NCI-H1694 treated with DMSO at 0.1 percent for 48 hours (cell line): ENCODE results near the gene AK1.
"Not testable (repeated sequence)": the region's sequence is repeated elsewhere in the genome, so short reads cannot be mapped to it uniquely, and the experiment has no call there.

Source experiments
- DNase-seq: peaks from one replicate; lab custom pipeline; 2025; lab: John Stamatoyannopoulos, UW

AK1 gene

DNA sequence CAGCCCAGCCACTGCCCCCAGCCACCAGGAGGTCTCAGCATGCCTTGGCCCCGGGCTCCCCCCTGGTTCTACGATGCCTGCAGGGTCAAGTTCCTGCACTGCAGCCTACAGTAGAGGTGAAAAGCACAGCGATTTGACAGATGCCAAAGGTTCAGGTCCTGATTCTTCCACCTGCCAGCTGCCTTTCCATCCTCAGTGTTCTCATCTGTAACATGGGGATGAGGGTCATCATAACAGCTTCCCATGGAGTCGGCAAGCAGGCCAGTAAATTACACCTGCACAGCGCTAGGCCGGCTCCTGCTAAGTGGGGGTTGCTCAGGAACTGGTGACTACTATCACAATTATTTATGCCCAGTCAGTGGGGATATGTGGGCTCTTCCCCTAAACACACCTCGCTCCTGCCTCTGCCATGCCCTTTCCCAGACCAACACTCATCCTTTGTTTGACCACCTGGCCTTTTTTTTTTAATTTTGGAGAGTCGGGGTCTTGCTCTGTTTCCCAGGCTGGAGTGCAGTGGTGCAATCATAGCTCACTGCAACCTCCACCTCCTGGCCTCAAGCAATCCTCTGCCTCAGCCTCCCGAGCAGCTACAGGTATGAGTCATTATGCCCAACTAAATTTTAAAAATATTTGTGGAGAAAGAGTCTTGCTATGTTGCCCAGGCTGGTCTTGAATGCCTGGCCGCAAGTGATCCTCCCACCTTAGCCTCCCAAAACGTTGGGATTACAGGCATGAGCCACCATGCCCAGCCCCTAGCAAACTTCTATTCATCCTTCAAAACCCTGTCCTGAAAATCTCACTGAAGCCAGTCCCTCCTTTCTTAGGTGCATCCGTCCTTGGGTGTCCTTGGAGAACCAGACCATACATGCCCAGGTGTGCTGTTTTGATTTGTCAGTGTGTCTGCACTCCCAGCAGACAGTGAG, 29.4 kb downstream of the AK1 start:
- DNase-seq, result no peak

- no peak for DNase-seq
Measured at GRCh38 chr9:127847178-127847510, 30.3 kb downstream of the AK1 start.

DNA sequence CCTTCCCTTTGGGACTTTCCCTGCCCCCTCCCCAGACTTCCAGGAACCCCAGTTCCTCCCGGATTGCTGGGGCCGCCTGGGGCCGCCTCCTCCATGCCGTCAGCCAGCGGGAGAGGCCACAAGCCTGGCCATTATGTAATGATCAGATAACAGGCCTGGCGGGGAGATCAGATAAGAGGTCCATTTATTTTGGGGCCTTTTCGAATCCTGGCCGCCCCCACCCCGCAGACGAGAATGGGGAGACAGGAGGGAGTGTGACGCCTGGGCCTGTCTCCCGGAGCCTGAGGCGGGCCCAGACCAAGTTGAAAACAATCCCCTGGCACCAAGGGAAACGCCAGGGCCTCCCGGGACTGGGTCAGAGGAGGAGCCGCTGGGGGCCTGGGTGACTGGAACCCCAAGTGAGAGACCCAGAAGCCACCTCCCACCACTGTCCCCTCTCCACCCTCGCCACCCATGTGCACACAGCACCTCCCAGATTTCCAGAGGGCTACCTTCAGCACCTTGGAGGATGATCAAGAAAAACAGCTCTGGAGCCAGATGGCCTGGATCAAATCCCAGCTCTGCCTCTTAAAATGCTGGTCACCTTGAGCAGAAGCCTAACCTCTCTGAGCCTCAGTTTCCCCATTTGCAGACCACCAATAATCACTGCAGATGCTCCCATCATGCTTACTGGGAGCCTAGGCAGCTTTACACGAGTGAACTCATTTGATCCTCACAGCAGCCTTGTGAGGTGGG, 30.9 kb downstream of the AK1 start:
- DNase-seq, result no peak

- DNase-seq, result not testable (repeated sequence)
Measured at GRCh38 chr9:127845619-127846018, 31.9 kb downstream of the AK1 start.

GRCh38 chr9:127844821-127845359, 32.6 kb downstream of the AK1 start:
- no peak for DNase-seq

DNA sequence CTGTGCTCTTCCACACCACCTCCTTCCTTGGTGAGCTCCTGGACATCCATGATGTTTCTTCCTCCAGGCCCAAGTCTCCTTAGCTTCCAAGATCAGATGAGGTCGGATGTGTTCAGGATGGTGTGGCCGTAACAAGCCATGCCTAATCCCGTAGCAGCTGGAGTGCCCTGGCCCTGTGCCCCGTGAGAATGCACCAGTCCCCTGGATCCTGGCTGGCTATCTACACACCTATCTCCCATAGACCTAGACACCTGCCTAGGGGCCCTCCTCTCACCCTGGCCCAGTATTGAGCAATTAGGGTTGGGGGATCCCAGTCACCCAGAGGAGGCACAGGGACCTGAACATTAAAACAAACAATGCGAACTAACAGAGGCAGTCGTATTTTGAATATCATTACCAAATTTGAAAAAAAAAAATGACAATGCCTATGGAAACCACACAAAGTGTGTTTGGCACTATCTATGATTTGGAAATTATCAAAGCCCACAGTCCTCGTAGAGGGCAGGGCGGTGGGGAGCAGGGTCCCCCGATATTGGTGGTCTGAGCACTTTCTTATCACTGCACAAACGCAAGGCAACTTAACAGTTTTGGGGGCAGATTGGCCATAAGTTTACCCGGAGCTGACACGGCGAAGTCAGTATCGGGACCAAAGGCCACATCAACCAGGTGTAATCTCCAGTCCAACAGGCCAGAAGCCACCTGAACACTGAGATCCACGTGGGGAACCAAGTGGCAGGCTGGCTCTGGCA, 36.2 kb downstream of the AK1 start:
- no peak for DNase-seq

DNA sequence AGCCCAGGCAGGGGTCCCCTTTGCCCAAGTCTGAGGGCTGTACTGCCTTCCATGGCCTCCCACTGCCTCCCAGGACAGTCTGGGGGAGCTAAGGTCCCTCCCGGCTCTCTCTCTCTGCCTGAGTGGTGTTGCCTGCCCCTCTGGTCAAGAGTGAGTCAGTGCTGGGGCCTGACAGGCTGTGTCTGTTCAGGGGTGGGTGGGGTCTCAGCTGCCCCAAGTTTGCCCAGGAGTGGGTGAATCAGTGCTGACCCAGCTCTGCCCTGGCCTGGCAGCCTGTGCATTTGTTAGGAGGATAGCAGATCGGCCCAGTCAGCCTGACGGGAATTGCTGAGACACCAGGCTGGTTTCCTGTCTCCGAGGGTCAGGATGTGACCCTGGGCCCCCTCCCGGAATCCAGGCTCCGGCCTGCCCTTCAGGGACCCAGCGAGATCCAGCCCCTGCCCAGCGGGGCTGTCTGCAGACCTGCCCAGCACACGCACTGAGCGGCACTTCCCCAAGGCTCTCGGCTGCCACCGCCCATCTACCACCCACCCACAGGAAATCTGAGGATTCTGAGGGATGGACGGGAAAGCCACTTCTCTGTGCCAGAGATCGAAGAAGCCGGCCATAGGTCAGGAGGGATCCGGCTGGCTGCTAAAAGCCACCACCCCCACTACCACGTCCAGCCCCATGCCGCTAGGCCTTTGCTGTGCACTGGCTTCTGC, 38.9 kb downstream of the AK1 start:
- no peak for DNase-seq

- no peak for DNase-seq
Measured at GRCh38 chr9:127837346-127837745, 40.1 kb downstream of the AK1 start.

DNA sequence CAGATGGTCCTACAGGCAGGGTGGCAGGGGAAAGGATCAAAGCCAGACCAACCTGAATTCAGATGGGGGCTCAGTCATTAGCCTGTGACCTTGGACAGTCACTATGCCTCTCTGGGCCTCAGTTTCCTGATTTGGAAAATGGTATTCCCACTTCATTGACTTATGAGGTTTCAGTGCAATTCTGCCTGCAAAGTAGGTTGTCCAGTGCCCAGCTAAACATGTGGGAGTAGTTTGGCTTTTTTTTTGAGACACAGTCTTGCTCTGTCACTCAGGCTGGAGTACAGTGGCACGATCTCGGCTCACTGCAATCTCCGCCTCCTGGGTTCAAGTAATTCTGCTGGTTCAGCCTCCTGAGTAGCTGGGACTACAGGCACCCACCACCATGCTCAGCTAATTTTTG, 40.9 kb downstream of the AK1 start:
- DNase-seq, result not testable (repeated sequence)

DNA sequence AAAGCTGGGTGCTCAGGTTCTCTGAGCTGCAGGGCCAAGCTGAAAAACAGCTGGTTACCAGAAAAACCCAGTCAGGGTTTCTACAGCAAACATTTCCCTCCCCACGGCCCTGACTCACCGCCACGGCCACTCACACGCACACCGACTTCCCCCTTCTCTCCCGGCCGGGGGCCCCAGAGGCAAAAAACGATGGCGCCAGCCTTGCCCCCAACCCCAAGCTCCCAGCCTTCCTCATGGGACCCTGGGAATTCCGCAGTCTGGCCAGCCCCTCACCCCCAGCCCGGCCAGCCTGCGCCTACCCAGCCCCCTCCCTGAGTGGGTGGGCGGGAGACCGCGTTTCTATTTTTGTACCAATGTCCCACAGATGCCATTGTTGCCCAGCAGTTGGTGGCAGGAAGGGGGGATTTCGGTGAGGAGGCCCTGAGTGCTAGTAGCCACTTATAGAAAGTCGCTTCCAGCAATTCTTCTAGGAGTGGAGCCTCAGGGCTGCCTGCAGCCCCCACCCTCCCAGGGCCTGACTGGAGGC, 41.4 kb downstream of the AK1 start:
- no peak for DNase-seq

DNA sequence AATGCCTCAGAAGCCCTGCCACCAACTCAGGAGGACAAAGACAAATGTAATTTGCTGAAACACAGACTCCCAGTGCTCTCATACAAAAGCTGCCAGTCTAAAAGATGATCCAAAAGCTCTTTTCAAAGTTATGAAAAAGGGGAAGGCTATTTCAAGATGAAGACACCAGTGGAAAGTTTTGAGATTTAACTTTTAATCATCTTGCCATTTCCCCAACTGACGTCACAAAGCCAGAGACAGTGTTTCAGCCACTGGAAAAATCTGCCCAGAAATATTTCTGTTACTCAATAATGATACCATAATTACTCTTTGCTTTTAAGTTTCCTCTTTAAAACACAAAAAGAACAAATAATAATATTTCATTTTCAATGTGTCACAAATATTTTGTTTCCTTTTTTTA, 43.9 kb downstream of the AK1 start:
- no peak for DNase-seq

DNA sequence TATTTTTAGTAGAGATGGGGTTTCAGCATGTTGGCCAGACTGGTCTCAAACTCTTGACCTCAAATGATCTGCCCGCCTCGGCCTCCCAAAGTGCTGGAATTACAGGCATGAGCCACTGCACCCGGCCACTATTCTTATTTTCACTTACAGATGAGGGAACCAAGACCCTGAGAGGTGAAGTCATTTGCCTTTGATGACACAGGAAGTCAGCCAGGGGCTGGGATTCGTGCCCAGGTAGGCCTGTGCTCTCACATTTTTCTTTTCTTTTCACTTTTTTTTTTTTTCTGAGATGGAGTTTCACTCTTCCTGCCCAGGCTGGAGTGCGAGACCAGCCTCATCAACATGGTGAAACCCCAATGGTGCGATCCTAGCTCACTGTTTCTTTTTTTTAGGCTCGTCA, 45.2 kb downstream of the AK1 start:
- DNase-seq, result no peak

DNA sequence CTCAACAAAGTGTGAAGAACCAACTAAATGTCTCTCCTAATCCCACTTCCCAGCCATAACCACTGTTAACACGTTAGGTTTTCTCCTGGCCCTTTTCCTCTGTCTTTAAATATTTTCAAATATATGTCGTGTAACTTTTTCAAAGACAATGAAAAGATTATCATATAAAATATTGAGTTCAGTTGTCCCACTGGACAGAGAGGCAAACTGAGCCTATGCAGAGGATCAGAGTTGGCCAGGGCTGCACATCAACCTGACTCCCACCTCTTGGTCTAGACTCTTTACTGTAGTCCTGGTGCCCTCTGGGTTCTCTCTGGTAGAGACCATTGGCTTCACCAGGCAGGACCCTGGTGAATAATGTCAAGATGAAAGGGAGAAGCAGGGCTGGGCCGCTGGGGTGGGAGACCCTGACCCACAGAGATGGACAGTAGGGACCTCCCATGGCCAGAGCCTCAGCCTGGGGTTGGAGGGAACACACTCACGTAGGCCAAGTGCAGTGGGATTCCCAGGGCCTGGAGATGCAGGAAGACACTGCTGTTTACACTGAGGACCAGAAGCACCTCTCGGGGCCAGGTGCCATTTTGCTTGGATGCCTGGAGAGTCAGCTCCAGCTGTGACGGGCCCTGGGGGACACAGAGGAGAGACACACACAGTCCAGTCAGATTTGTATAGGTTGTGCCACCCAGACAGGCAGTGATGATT, 48.1 kb downstream of the AK1 start:
- DNase-seq, result no peak

DNA sequence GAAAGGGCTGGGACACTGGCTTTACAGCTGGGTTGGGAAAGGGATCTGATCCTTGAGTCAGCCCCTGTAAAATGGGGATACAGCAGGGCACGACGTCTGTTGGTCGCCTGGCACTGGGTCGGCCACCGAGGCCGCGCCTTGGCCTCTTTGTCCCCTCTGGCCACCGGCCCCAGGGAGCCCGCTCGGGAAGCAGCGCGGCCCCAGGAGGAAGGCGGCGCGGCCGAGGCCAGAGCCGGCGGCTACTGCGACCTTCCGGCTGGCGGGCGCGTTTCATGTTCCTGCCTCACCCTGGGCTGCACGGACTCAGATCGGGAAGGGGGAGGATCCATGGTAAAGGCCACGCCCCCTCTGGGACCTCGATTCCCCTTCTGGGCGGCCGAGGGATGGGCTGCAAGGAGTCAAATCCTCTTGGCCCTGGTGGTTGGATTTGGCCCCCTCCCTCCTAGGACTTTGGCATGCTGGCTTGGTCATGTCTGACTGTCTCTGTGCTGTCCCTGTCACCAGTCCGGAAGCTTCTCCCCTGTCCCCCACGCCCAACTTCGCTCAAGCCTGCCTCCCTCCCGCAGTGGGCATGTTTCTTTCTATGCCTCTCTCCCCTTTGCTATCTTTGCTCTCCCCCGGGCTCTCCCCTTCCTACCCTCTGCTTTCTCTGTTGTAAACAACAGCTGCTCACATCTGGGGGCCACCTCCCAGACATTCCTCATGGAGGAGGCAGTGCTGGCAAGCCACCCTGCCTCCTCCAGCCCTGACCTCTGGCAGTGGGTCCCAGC, 49.0 kb downstream of the AK1 start:
- no peak for DNase-seq

DNA sequence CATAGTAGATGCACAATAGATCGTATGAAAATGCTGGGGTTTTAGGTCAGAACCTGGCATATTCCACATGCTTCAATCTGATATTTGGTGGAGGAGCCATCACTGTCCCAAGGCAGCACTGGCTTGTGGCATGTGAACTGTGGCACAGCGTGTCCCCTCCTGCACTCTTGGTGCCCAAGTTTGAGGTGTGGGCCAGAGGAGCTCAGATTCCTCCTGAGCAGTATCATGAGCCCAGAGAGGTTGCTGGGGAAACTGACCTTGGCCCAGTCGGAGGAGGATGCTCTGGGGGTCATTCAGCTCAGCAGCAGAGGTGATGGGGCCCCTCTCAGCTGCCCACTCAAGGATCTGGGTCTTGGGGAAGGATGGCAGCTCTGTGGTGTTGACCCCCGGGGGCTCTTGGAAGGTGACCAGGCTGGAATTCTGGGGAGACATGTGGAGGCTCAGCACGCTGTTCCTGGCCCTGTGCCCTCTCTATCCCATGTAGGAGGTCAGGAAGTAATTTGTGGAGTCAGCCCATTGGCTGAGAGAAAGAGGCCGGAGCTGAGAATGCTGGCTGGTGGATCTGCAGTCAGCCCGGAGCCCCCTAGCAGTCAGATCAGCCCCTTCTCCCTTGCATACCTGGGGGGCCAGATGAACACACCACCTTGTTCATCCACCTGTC, 51.1 kb downstream of the AK1 start:
- DNase-seq, result no peak

- no peak for DNase-seq
Measured at GRCh38 chr9:127825319-127826051, 52.0 kb downstream of the AK1 start.

DNA sequence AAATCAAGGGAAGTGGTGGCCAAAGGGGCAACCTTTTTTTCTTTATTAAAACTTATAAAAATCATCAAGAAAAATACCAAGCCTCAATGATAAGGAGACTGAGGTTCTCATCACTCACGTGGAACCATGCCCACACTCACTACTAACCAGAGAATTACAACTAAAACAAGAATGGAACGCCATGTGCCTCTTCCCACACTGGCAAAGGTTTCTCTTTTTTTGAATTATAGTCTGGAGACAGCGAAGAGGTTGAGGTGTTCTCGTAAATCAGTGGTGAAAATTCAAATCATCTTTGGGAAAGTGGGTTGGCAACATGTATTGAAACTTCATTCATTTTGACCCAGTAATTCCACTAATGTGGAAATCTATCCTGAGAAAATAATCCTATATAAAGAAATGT, 55.4 kb downstream of the AK1 start:
- no peak for DNase-seq

DNA sequence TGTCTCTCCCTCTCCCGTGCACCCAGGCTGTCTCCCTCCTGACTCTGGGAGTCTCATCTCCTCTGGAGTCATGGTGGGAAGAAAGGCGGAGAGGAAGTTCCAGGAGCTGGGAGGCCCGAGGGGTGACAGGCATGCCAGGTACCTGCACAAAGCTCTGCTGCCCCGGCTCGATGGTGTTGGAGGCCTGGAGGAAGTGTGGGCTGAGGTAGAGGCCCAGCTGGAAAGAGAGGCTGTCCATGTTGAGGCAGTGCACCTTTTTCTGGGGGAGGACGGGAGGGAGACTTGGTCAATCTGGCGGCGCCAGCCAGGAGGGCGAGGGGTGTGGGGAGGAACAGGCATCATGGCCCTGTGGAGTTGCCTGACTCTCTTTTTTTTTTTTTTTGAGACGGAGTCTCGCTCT, 58.9 kb downstream of the AK1 start:
- DNase-seq, result no peak

DNA sequence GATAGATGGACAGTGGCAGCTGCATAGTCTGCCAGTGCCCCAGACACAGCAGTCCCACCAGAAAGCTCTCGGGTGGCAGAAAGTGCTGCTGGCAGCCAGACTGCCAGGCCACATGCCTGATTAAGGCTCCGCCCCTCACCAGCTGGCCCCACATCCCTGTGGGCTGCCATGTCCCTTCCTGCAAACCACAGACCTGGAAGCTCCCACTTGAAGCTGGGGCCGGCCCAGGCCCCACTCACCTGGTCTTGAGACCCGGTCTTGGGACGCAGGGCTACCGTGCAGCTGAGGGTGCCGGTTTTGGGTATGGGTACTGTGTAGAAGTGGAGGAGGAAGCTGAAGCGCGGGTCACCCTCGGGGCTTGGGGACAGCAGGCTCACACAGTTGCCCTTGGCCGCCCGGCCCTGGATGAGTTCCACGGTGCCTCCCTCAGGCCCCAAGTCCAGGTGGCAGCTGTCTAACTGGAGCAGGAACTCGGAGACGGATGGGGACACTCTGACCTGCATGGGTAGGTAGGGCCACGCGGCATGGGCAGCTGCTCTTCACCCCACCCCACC, 59.5 kb downstream of the AK1 start:
- DNase-seq, result peak; percentile 43
